ENCODE results near the gene RALGPS1. TPM values are rescaled to one million over a fixed set of nuclear protein-coding genes. Genes with fewer than 3 reads are reported as not detected.

The RALGPS1 gene
- total and polyA plus RNA-seq, 2 donors (not counting 1 experiment from before 2014, with no cell fraction given), result 2.0 to 5.9 TPM

GRCh38 chr9:127244609-127245601 is 330.3 kb downstream of the RALGPS1 start:
- no peaks in the 10 kb centered on the region for H3K4me1 ChIP-seq (ENCODE audit: control insufficient read depth, extremely low read depth, insufficient read depth, low read length)
- TF ChIP-seq EZH2 (IDR thresholded peaks at IDR 0.05; ENCODE audit: low read length, missing control alignments) (no peak), CTCF (conservative IDR thresholded peaks at IDR 0.05 in 1 of 2, IDR thresholded peaks at IDR 0.05 in 1 of 2; ENCODE audit: low read depth in 1 of 2, low read length in 2 of 2) (no peak)
- peak overlapping the region; percentile 89 for H3K4me2 ChIP-seq (ENCODE audit: extremely low read depth, insufficient read depth, low read length)
- peak overlapping the region; percentile 56 for H3K9ac ChIP-seq (ENCODE audit: insufficient read depth, low read length)
- H3K4me3 ChIP-seq (replicated peaks in 1 of 4; ENCODE audit: control extremely low read depth in 1 of 4, insufficient read depth in 1 of 4, low read depth in 3 of 4, low read length in 4 of 4), result peak overlapping the region; percentile 43 to 84 (median 66)
- no peaks in the 10 kb centered on the region for H3K9me3 ChIP-seq (ENCODE audit: control insufficient read depth, insufficient read depth, low read depth, low read length)
- no peaks in the 10 kb centered on the region for H3K36me3 ChIP-seq (ENCODE audit: control insufficient read depth, insufficient read depth, low read length)
- peak overlapping the region; percentile 7 for H3K27ac ChIP-seq (ENCODE audit: insufficient read depth, low read length)
- peak overlapping the region; percentile 94 for H2AFZ ChIP-seq (ENCODE audit: low read length)
- H3K79me2 ChIP-seq (ENCODE audit: control insufficient read depth, insufficient read depth, low read length), result no peaks in the 10 kb centered on the region
- DNase-seq (ENCODE audit: low read depth in 2 of 2), result peak; percentile 93 to 95
- no peaks in the 10 kb centered on the region for H3K27me3 ChIP-seq (ENCODE audit: control insufficient read depth, insufficient read depth, low read length)
- no peaks in the 10 kb centered on the region for H4K20me1 ChIP-seq (ENCODE audit: control insufficient read depth, extremely low read depth, insufficient read depth, low read length)

GRCh38 chr9:127245637-127246164 is 331.1 kb downstream of the RALGPS1 start:
- Histone ChIP-seq H3K27ac (ENCODE audit: insufficient read depth, low read length) (no peak overlapping the region), H3K27me3 (ENCODE audit: control insufficient read depth, insufficient read depth, low read length) (no peaks in the 10 kb centered on the region), H3K4me1 (ENCODE audit: control insufficient read depth, extremely low read depth, insufficient read depth, low read length) (no peaks in the 10 kb centered on the region), H3K9me3 (ENCODE audit: control insufficient read depth, insufficient read depth, low read depth, low read length) (no peaks in the 10 kb centered on the region), H3K4me2 (ENCODE audit: extremely low read depth, insufficient read depth, low read length) (peak overlapping the region; percentile 89), H3K79me2 (ENCODE audit: control insufficient read depth, insufficient read depth, low read length) (no peaks in the 10 kb centered on the region), H3K9ac (ENCODE audit: insufficient read depth, low read length) (peak overlapping the region; percentile 51), H3K36me3 (ENCODE audit: control insufficient read depth, insufficient read depth, low read length) (no peaks in the 10 kb centered on the region), H4K20me1 (ENCODE audit: control insufficient read depth, extremely low read depth, insufficient read depth, low read length) (no peaks in the 10 kb centered on the region), H3K4me3 (replicated peaks in 1 of 4; ENCODE audit: control extremely low read depth in 1 of 4, insufficient read depth in 1 of 4, low read depth in 3 of 4, low read length in 4 of 4) (peak overlapping the region; percentile 43 to 84 (median 66)), H2AFZ (ENCODE audit: low read length) (peak overlapping the region; percentile 94)
- TF ChIP-seq EZH2 (IDR thresholded peaks at IDR 0.05; ENCODE audit: low read length, missing control alignments), result no peak
- no peak for TF ChIP-seq CTCF (conservative IDR thresholded peaks at IDR 0.05 in 1 of 2, IDR thresholded peaks at IDR 0.05 in 1 of 2; ENCODE audit: low read depth in 1 of 2, low read length in 2 of 2)
- no peak for DNase-seq (ENCODE audit: low read depth in 2 of 2)

- Histone ChIP-seq H3K9me3 (ENCODE audit: control insufficient read depth, insufficient read depth, low read depth, low read length) (no peaks in the 10 kb centered on the region), H3K79me2 (ENCODE audit: control insufficient read depth, insufficient read depth, low read length) (no peaks in the 10 kb centered on the region), H3K4me2 (ENCODE audit: extremely low read depth, insufficient read depth, low read length) (no peak overlapping the region), H2AFZ (ENCODE audit: low read length) (no peak overlapping the region), H3K27ac (ENCODE audit: insufficient read depth, low read length) (no peak overlapping the region), H3K36me3 (ENCODE audit: control insufficient read depth, insufficient read depth, low read length) (no peaks in the 10 kb centered on the region), H3K4me3 (replicated peaks in 1 of 4; ENCODE audit: control extremely low read depth in 1 of 4, insufficient read depth in 1 of 4, low read depth in 3 of 4, low read length in 4 of 4) (no peak overlapping the region), H3K4me1 (ENCODE audit: control insufficient read depth, extremely low read depth, insufficient read depth, low read length) (no peaks in the 10 kb centered on the region), H3K9ac (ENCODE audit: insufficient read depth, low read length) (no peak overlapping the region), H3K27me3 (ENCODE audit: control insufficient read depth, insufficient read depth, low read length) (no peaks in the 10 kb centered on the region), H4K20me1 (ENCODE audit: control insufficient read depth, extremely low read depth, insufficient read depth, low read length) (no peaks in the 10 kb centered on the region)
- TF ChIP-seq CTCF (conservative IDR thresholded peaks at IDR 0.05 in 1 of 2, IDR thresholded peaks at IDR 0.05 in 1 of 2; ENCODE audit: low read depth in 1 of 2, low read length in 2 of 2) (no peak), EZH2 (IDR thresholded peaks at IDR 0.05; ENCODE audit: low read length, missing control alignments) (no peak)
- no peak for DNase-seq (ENCODE audit: low read depth in 2 of 2)
Observed at GRCh38 chr9:127248241-127248640, 333.7 kb downstream of the RALGPS1 start.

Measured in fibroblast of lung (primary cell).